Uterus (tissue), 4 donors: ENCODE measurements around the gene ACSF3. TPM values are rescaled to one million over a fixed set of nuclear protein-coding genes. Genes with fewer than 3 reads are reported as not detected.

ENCODE experiments used
- DNase-seq, 2 donors: peaks; one replicate each; pipeline ENCODE4 v3.0.0-alpha.2; 2019 to 2020
- H3K27ac ChIP-seq, 2 donors: fragments of 200-600 bp; sonication (generic); 1 replicate in 1 of 2; 2 replicates in 1 of 2; pipeline ENCODE4 v1.5.1; 2016 to 2018
- H3K27me3 ChIP-seq, 2 donors: fragments of 200-600 bp; sonication (generic); one replicate each; pipeline ENCODE4 v1.5.1; 2018 to 2019; ENCODE audit warnings: control low read depth in 1 of 2
- H3K36me3 ChIP-seq, 2 donors: fragments of 200-600 bp; sonication (generic); one replicate each; pipeline ENCODE4 v1.5.1; 2019; ENCODE audit warnings: control low read depth in 1 of 2
- H3K4me1 ChIP-seq, 2 donors: fragments of 200-600 bp; sonication (generic); one replicate each; pipeline ENCODE4 v1.5.1; 2018 to 2019; ENCODE audit warnings: control low read depth in 1 of 2
- H3K4me3 ChIP-seq, 2 donors: fragments of 200-600 bp; sonication (generic); 1 replicate in 1 of 2; 2 replicates in 1 of 2; pipeline ENCODE4 v1.5.1; 2018 to 2019; ENCODE audit warnings: mild to moderate bottlenecking in 1 of 2
- H3K9me3 ChIP-seq, 2 donors: fragments of 200-600 bp; sonication (generic); one replicate each; pipeline ENCODE4 v1.5.1; 2019; ENCODE audit warnings: control low read depth in 1 of 2
- POLR2A ChIP-seq, 2 donors: fragments of 450-650 bp; IDR thresholded peaks; one replicate each; pipeline ENCODE4 v1.6.1; 2016; ENCODE audit warnings: antibody characterized with exemption in 2 of 2, mild to moderate bottlenecking in 1 of 2, moderate library complexity in 1 of 2
- intact Hi-C: fragments of 100-400 bp; cut with DNase I; formaldehyde crosslinking; loops from one replicate; pipeline ENCODE4 v1.15.1; 2023; ENCODE audit warnings: low total_unique reads
- total RNA-seq, 4 donors: library from RNA; depleted of rRNA in 3 of 4; stranded (reverse); fragments of >200 nt in 3 of 4; gene quantifications; one replicate each; pipeline versions ENCODE4 v1.1.0 to v1.2.4, GENCODE V29; 2014 to 2023
- TF ChIP-seq, protein P1 (sequence below), 4 experiments: fragments of 200-600 bp in 2 of 4; fragments of 450-650 bp in 2 of 4; sonication (generic) in 2 of 4; IDR thresholded peaks; one replicate each; pipeline ENCODE4 v1.5.1; 2016 to 2019; ENCODE audit warnings: antibody characterized with exemption in 4 of 4, mild to moderate bottlenecking in 2 of 4, moderate library complexity in 1 of 4
- donor health status: DM: yes; HTN: yes; CAD: no.

The ACSF3 gene
- total RNA-seq, 4 donors from 2014 or later = 7.4 to 39.0 (median 18.2) TPM

DNA sequence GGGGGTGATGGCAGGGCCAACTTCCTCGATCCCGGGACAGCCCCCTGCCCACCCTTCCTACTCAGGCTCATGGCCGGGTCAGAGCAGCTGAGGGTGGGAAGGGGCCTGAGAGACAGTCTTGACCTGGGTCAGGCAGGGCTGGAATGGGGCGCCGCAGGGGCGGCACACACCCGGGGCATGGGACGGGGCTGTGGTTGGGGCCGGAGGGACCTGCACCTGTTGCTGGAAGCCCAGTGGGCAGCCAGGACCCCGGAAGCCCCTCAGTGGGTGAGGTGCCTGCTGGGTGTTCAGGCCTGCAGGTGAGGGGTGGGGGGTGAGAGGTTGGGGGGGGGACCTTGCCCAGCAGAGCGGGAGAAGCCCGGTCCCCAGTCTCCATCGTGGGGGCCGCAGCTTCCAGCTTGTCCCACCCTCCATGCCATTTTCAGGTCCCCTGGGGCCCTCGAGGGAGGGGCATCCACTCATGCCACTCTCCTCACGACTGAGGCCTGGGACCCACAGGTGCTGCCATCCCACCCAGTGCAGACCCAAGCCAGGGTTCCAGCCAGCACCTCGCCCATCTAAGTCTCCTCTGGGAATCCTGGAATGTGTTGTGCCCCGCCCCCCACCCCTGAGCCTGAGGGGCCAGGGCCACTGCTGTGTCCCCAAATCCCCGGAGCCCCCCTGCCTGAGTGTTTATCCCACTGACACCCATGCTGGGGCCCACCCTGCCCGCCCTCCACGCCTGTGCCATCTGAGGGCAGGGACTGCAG is 43.4 kb upstream of the ACSF3 start:
- no peak for TF ChIP-seq POLR2A (IDR thresholded peaks at IDR 0.05)
- TF ChIP-seq, protein P1, sequence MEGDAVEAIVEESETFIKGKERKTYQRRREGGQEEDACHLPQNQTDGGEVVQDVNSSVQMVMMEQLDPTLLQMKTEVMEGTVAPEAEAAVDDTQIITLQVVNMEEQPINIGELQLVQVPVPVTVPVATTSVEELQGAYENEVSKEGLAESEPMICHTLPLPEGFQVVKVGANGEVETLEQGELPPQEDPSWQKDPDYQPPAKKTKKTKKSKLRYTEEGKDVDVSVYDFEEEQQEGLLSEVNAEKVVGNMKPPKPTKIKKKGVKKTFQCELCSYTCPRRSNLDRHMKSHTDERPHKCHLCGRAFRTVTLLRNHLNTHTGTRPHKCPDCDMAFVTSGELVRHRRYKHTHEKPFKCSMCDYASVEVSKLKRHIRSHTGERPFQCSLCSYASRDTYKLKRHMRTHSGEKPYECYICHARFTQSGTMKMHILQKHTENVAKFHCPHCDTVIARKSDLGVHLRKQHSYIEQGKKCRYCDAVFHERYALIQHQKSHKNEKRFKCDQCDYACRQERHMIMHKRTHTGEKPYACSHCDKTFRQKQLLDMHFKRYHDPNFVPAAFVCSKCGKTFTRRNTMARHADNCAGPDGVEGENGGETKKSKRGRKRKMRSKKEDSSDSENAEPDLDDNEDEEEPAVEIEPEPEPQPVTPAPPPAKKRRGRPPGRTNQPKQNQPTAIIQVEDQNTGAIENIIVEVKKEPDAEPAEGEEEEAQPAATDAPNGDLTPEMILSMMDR (IDR thresholded peaks at IDR 0.05) = no peak
- H3K4me1 ChIP-seq = no peaks in the 10 kb centered on the region
- no peak for DNase-seq

DNA sequence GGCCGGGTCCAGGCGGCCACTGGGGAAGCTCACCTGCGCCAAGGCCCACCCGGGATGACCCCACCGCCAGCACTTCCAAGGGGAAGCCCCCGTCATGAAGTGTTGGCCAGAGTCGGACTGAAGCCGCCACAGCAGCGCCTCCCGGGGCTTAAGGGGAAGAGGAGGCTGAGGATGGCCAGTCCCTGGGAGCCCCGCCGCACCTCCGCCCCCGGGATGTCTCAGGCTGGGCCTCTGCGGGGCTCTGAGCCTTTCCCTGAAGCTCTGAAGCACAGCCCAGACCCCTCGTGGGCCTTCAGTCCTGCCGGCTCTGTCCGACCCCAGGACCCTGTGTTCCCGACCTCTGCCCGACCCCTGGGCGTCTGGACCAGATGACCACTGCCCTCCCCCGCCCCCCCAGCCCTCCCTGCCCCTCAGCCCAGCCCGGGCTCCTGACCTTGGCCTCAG is 42.8 kb upstream of the ACSF3 start:
- intact Hi-C loops = no loop called here
- Histone ChIP-seq H3K27ac (no peak overlapping the region), H3K4me3 (no peak overlapping the region), H3K4me1 (no peaks in the 10 kb centered on the region), H3K27me3 (no peaks in the 10 kb centered on the region), H3K36me3 (no peaks in the 10 kb centered on the region), H3K9me3 (no peaks in the 10 kb centered on the region)
- DNase-seq = no peak
- TF ChIP-seq POLR2A (IDR thresholded peaks at IDR 0.05) = no peak

More for the DNA sequence above, 43.4 kb upstream of the ACSF3 start:
- H3K4me3 ChIP-seq = no peak overlapping the region
- no peaks in the 10 kb centered on the region for H3K36me3 ChIP-seq
- H3K9me3 ChIP-seq = no peaks in the 10 kb centered on the region
- intact Hi-C loops = no loop called here
- no peaks in the 10 kb centered on the region for H3K27me3 ChIP-seq
- no peak overlapping the region for H3K27ac ChIP-seq

DNA sequence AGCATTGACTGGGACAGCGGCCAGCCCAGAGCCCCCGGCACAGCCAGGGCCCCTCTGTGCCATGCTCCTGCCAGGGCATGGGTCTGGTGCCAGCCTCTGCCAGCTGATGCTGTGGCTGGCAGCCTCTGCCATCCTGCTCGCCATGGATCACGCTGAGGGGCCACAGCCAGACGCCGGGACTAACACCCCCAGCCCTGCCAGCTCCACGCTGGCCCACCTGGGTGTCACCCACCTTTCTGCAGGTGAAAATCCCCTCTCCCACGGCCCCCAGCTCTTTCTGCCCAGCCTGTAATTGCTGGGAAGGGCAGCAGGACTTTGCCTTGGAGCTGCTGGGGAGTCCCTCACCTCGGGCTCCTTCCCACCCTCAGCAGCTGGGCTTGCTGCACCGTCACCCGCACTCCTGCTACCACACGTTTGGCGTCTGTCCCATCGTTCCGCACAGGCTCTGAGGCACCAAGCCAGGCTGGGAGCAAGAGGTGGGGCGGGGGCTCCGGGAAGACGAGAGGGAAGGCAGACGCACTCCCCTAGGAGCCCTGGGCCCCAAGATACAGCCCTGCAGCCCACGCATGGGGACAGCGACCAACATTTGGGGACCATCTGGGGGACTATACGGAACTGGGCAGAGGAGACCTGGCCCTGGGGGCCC is 42.0 kb upstream of the ACSF3 start:
- H3K27me3 ChIP-seq = no peaks in the 10 kb centered on the region
- no peak for DNase-seq
- H3K4me1 ChIP-seq = no peaks in the 10 kb centered on the region

DNA sequence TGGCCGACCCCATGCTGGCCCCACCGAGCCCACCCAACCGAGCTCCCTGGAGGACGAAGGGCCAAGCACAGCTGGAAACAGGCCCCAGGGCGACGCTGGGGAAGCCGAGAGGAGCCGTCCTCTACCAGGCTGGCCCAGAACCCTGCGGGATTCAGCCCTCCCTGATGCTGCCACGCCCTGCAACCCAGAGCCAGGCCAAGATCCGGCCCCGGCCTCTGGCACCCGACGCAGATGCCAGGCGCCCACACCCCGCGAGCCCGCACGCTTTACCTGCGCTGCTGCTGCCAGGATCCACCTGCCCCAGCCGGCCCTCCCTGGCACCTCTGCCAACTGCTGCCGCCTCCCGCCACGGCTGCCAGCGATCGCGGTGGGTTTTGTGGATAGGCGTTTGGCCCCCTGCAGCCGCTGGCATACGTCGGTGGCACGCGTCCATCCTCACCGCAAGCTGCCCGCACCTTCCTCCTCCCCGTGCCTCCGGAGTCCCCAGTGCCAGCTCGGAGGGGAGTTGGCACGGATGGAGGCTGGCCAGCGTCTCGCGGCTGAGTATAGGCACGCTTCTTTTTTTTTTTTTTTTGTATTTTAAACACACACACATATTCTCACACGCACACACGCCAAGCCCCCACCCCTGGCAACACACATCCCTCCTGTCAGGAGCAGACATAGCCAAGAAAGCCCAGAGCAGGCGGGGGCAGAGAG is 41.3 kb upstream of the ACSF3 start:
- no peak overlapping the region for H3K4me3 ChIP-seq
- H3K4me1 ChIP-seq = no peaks in the 10 kb centered on the region
- DNase-seq = no peak
- no peaks in the 10 kb centered on the region for H3K27me3 ChIP-seq
- no peaks in the 10 kb centered on the region for H3K36me3 ChIP-seq
- intact Hi-C loops = no loop called here
- H3K27ac ChIP-seq = no peak overlapping the region
- TF ChIP-seq, protein P1 (IDR thresholded peaks at IDR 0.05) = no peak
- TF ChIP-seq POLR2A (IDR thresholded peaks at IDR 0.05) = no peak
- no peaks in the 10 kb centered on the region for H3K9me3 ChIP-seq

More for the DNA sequence above, 42.0 kb upstream of the ACSF3 start:
- intact Hi-C loops = no loop called here
- H3K4me3 ChIP-seq = no peak overlapping the region
- no peak for TF ChIP-seq POLR2A (IDR thresholded peaks at IDR 0.05)
- TF ChIP-seq, protein P1 (IDR thresholded peaks at IDR 0.05) = no peak
- H3K27ac ChIP-seq = no peak overlapping the region
- H3K9me3 ChIP-seq = no peaks in the 10 kb centered on the region
- H3K36me3 ChIP-seq = no peaks in the 10 kb centered on the region

DNA sequence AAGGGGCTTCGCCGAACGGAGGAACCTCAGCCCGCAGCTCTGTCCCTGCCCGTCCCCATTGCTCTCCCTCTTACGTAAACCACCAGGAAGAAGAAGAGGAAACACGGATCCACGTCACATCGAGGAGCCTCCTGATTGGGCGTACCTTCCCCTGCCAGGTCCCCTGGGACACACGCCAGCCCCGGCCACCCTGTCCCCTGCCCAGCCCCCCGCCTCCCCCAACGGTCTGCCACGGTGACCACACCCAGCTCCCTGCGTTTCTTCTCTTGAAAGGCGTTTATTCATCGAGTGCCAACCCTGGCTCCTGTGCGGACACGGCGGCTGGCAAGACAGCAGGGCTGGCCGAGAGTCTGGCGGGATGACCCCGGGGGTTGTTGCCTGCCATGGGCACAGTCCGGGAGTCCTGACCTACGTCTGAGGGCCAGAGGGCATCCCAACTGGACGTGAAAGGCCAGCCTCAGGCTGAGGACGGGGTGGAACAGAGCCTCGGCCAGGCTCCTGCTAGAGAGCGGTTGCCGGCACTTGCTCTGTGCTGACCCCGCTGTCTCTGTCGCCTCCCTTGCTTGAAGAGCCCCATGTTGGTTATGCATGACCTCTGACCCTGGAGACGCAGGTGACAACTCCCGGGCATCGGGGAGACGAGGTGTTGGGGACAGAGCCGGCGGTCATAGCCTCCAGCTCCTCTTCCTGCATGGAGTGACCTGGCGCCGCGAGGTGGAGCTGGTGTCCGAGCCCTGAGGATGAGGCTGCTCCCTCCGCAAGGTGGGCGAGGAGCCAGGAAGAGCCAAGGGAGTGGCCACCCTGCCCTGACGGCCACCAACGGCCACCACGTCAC is 40.5 kb upstream of the ACSF3 start:
- no peaks in the 10 kb centered on the region for H3K27me3 ChIP-seq
- DNase-seq = no peak
- peak in 1 of 2 donors; percentile 28 for TF ChIP-seq POLR2A (IDR thresholded peaks at IDR 0.05)
- TF ChIP-seq, protein P1 (IDR thresholded peaks at IDR 0.05) = no peak
- no peaks in the 10 kb centered on the region for H3K36me3 ChIP-seq
- H3K4me3 ChIP-seq = no peak overlapping the region
- H3K9me3 ChIP-seq = no peaks in the 10 kb centered on the region
- H3K4me1 ChIP-seq = no peaks in the 10 kb centered on the region
- H3K27ac ChIP-seq = no peak overlapping the region
- intact Hi-C loops = no loop called here
